ENCODE measurements around the gene CTNND1. TPM values are rescaled to one million over a fixed set of nuclear protein-coding genes. Genes with fewer than 3 reads are reported as not detected.
A peak's percentile ranks its signal among the peaks of the same experiment; 100 is the strongest.

The CTNND1 gene
- total RNA-seq, 4 donors from 2014 or later, result 178 to 238 (median 202) TPM

- intact Hi-C loops (cut with DNase I), result no loop called here
- H3K4me3 ChIP-seq (replicated peaks in 1 of 3), result no peak overlapping the region
- no peaks in the 10 kb centered on the region for H3K36me3 ChIP-seq
- peaks cover 80% of the 10 kb centered on the region in 2 donors for H3K4me1 ChIP-seq
- peak overlapping the region; percentile 7 to 99 (median 97) for H3K27ac ChIP-seq
- no peaks in the 10 kb centered on the region for H3K9me3 ChIP-seq
- WGBS, 2 donors, result 92 to 94% methylated on average over 3 of the region's 3 CpGs
- no peaks in the 10 kb centered on the region for H3K27me3 ChIP-seq
- DNase-seq, result no peak
- TF ChIP-seq POLR2A (IDR thresholded peaks at IDR 0.05) (no peak), CTCF (IDR thresholded peaks at IDR 0.05) (no peak)
Measured at GRCh38 chr11:57771365-57771764, 9.8 kb downstream of the CTNND1 start.

GRCh38 chr11:57772562-57772961 lies 11.0 kb downstream of the CTNND1 start:
- no peak overlapping the region for H3K4me3 ChIP-seq (replicated peaks in 1 of 3)
- no peak for DNase-seq
- 37 to 46% methylated on average over 4 of the region's 4 CpGs for WGBS, 2 donors
- no peaks in the 10 kb centered on the region for H3K9me3 ChIP-seq
- H3K27me3 ChIP-seq, result no peaks in the 10 kb centered on the region
- peak overlapping the region; percentile 97 to 99 (median 99) for H3K27ac ChIP-seq
- TF ChIP-seq POLR2A (IDR thresholded peaks at IDR 0.05) (no peak), CTCF (IDR thresholded peaks at IDR 0.05) (peak in 2 of 6 experiments; percentile 8 to 23)
- H3K36me3 ChIP-seq, result no peaks in the 10 kb centered on the region
- intact Hi-C loops (cut with DNase I), result no loop called here
- H3K4me1 ChIP-seq, result peaks cover 86 to 88% of the 10 kb centered on the region in 2 donors

GRCh38 chr11:57773026-57773598 lies 11.5 kb downstream of the CTNND1 start:
- Histone ChIP-seq H3K36me3 (no peaks in the 10 kb centered on the region), H3K4me1 (peaks cover 91 to 94% of the 10 kb centered on the region in 2 donors), H3K27ac (peak overlapping the region; percentile 97 to 99 (median 99)), H3K27me3 (no peaks in the 10 kb centered on the region), H3K9me3 (no peaks in the 10 kb centered on the region), H3K4me3 (replicated peaks in 1 of 3) (no peak overlapping the region)
- 69 to 79% methylated on average over 5 of the region's 5 CpGs for WGBS, 2 donors
- no peak for DNase-seq
- no peak for TF ChIP-seq CTCF (IDR thresholded peaks at IDR 0.05)
- no peak for TF ChIP-seq POLR2A (IDR thresholded peaks at IDR 0.05)
- intact Hi-C loops (cut with DNase I), result no loop called here

GRCh38 chr11:57775491-57775890 lies 13.9 kb downstream of the CTNND1 start:
- no peaks in the 10 kb centered on the region for H3K27me3 ChIP-seq
- TF ChIP-seq CTCF (IDR thresholded peaks at IDR 0.05) (no peak), POLR2A (IDR thresholded peaks at IDR 0.05) (no peak)
- H3K9me3 ChIP-seq, result no peaks in the 10 kb centered on the region
- peak overlapping the region in 1 of 3 donors; percentile 16 for H3K4me3 ChIP-seq (replicated peaks in 1 of 3)
- intact Hi-C loops (cut with DNase I), result no loop called here
- peak overlapping the region; percentile 97 to 99 (median 99) for H3K27ac ChIP-seq
- DNase-seq, result no peak
- H3K36me3 ChIP-seq, result no peaks in the 10 kb centered on the region
- peaks cover 96 to 99% of the 10 kb centered on the region in 2 donors for H3K4me1 ChIP-seq
- WGBS, 2 donors, result 28 to 31% methylated on average over 5 of the region's 5 CpGs

- Histone ChIP-seq H3K4me1 (peaks cover 97 to 99% of the 10 kb centered on the region in 2 donors), H3K4me3 (replicated peaks in 1 of 3) (peak overlapping the region in 1 of 3 donors; percentile 16), H3K27ac (peak overlapping the region; percentile 97 to 99 (median 99)), H3K36me3 (no peaks in the 10 kb centered on the region), H3K27me3 (no peaks in the 10 kb centered on the region), H3K9me3 (no peaks in the 10 kb centered on the region)
- 12 to 21% methylated on average over 3 of the region's 3 CpGs for WGBS, 2 donors
- intact Hi-C loops (cut with DNase I), result no loop called here
- TF ChIP-seq POLR2A (IDR thresholded peaks at IDR 0.05) (peak in 1 of 2 donors; percentile 68), CTCF (IDR thresholded peaks at IDR 0.05) (no peak)
- peak; percentile 81 to 87 for DNase-seq
Measured at GRCh38 chr11:57776031-57776521, 14.5 kb downstream of the CTNND1 start.
